ENCODE results near the gene RILPL2.
"Not testable (repeated sequence)": the region's sequence is repeated elsewhere in the genome, so short reads cannot be mapped to it uniquely, and the experiment has no call there.

Gene RILPL2

DNA sequence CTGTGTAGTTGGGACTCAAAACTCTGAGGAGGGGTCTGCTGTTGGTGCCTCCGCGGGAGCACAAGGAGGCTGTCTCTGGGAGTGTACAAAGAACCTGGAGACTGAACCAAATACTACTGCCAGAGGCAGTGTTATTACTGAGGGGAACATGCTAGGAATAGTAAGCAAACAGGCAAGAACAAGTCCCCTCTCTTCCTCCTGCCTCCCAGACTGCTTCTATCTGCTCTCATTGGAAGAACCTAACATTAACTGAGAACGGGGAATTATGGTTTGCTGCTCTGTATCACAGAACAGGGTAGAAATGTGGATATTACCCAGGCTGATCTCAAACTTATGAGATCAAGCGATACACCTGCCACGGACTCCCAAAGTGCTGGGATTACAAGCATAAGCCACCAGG, 57.1 kb downstream of the RILPL2 start:
- DNase-seq, result no peak

DNA sequence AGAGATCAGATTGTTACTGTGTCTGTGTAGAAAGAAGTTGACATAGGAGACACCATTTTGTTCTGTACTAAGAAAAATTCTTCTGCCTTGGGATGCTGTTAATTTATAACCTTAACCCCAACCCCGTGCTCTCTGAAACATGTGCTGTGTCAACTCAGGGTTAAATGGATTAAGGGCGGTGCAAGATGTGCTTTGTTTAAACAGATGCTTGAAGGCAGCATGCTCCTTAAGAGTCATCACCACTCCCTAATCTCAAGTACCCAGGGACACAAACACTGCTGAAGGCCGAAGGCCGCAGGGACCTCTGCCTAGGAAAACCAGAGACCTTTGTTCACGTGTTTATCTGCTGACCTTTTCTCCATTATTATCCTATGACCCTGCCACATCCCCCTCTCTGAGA, 64.1 kb downstream of the RILPL2 start:
- DNase-seq, result not testable (repeated sequence)

DNA sequence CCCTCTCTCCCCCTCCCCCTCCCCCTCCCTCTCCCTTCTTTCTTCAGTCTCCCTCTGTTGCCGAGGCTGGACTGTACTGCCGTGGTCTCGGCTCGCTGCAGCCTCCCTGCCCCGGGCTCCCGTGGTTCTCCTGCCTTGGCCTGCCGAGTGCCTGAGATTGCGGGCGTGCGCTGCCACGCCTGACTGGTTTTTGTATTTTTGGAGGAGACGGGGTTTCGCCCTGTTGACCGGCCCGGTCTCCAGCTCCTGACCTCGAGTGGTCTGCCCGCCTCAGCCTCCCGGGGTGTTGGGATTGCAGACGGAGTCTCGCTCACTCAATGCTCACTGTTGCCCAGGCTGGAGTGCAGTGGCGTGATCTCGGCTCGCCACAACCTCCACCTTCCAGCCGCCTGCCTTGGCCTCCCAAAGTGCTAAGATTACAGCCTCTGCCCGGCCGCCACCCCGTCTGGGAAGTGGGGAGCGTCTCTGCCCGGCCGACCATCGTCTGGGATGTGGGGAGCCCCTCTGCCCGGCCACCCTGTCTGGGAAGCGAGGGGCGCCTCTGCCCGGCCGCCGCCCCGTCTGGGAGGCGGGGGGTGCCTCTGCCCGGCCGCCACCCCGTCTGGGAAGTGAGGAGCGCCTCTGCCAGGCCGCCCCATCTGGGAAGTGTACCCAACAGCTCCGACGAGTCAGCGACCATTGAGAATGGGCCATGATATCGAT, 64.7 kb downstream of the RILPL2 start:
- DNase-seq, result not testable (repeated sequence)

DNA sequence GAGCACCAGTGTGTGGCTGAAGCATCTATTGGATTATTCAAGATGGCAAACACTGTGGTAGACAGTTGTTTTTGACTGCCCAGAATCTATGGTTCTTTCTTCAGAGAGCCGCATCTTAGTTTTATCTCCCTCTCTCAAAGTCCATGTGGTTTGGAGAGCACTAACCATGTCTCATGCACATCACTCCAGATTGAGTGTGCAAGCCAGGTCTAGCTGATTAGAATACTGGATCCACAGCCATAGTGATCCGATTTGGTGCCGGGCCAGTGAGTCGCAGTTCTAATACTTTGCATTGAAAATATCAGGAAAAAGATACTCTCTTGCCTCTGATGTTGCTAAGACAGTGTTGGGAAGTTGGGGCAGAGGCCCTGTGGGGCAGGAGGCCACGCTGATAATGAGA, 67.3 kb downstream of the RILPL2 start:
- no peak for DNase-seq

DNA sequence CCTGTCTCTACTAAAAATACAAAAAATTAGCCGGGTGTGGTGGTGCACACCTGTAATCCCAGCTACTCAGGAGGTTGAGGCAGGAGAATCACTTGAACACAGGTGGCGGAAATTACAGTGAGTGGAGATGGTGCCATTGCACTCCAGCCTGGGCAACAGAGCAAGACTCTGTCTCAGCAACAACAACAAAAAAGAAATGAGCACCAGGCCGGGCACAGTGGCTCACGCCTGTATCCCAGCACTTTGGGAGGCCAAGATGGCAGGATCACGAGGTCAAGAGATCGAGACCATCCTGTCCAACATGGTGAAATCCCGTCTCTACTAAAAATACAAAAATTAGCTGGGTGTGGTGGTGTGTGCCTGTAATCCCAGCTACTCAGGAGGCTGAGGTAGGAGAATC, 68.1 kb downstream of the RILPL2 start:
- not testable (repeated sequence) for DNase-seq

DNA sequence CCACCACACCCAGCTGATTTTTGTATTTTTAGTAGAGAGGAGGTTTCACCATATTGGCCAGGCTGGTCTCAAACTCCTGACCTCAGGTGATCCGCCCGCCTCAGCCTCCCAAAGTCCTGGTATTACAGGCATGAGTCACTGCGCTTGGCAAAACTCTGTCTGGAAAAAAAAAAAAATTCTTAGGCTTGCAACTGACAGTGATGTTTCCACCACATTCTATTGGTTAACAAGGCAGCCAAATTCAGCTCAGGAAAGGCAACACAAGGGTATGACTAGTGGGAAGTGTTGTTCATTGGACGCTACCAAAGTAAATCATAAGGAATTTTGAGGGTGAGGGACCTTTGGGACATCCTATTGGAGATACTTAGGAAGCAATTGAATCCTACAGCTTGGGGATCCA, 69.0 kb downstream of the RILPL2 start:
- no peak for DNase-seq

Data from EL (cell line).